BLaER1 treated with 17β-estradiol and CSF1 and Interleukin-3, amounts not matched to agents 10 nM and 100 nM (cell line): ENCODE measurements around the gene GORAB.

Experiments used
- H3K27ac ChIP-seq, 11 experiments: shearing (Covaris generic); formaldehyde crosslinking; 2 replicates each; pipeline ENCODE4 v1.8.1; 2022
- H3K27me3 ChIP-seq, 11 experiments: shearing (Covaris generic); formaldehyde crosslinking; 2 replicates each; pipeline ENCODE4 v1.8.1; 2022
- H3K36me3 ChIP-seq, 11 experiments: shearing (Covaris generic); formaldehyde crosslinking; 2 replicates each; pipeline ENCODE4 v1.8.1; 2022
- H3K4me1 ChIP-seq, 10 experiments: shearing (Covaris generic); formaldehyde crosslinking; 2 replicates each; pipeline ENCODE4 v1.8.1; 2022
- H3K4me2 ChIP-seq, 11 experiments: shearing (Covaris generic); formaldehyde crosslinking; 2 replicates each; pipeline ENCODE4 v1.8.1; 2022
- H3K4me3 ChIP-seq, 10 experiments: shearing (Covaris generic); formaldehyde crosslinking; 2 replicates each; pipeline ENCODE4 v1.8.1; 2022
- H3K9ac ChIP-seq, 11 experiments: shearing (Covaris generic); formaldehyde crosslinking; 2 replicates each; pipeline ENCODE4 v1.8.1; 2022
- H3K9me3 ChIP-seq, 11 experiments: shearing (Covaris generic); formaldehyde crosslinking; replicated peaks in 1 of 11; 2 replicates each; pipeline ENCODE4 v1.8.1; 2022
- H4K20me1 ChIP-seq, 11 experiments: shearing (Covaris generic); formaldehyde crosslinking; 2 replicates each; pipeline ENCODE4 v1.8.1; 2022
- Cebpa-rat ChIP-seq, 11 experiments: shearing (Covaris generic); IDR thresholded peaks; 2 replicates each; pipeline ENCODE4 v1.8.1; 2022

GORAB gene

DNA sequence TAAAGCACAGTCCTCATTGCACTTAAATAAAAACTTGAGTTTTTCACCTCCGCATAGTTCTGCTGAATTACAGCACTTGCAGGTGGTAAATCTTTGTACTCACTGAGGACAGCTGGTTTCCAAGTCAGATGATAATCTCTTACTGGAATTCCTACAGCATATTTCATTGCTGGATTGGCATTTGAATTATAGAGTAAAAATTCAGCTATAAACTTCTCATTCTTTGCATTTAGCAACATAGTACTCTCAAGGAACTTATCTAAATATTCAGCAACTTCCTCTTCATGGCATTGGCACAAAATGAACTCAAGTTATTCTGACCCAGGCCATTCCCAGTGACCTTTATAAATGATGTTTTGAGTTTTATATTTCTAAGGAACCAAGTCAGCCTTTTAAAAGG is 23.4 kb downstream of the GORAB start:
- Histone ChIP-seq H3K9me3 (peaks cover 7 to 42% (median 19%) of the 10 kb centered on the region in 11 experiments; a peak in 15 of 22 replicates), H3K4me1 (0 out of 20 replicates have a peak, but pooled peaks cover 0 to 4% (median 0%) of the 10 kb centered on the region in 10 experiments), H3K4me3 (no peak overlapping the region), H3K9ac (no peak overlapping the region), H4K20me1 (no peaks in the 10 kb centered on the region), H3K36me3 (peaks cover 25 to 60% (median 37%) of the 10 kb centered on the region in 11 experiments), H3K27ac (no peak overlapping the region), H3K4me2 (no peak overlapping the region; a peak in 1 of 22 replicates), H3K27me3 (no peaks in the 10 kb centered on the region)
- no peak for TF ChIP-seq Cebpa-rat (IDR thresholded peaks at IDR 0.05)

- Histone ChIP-seq H3K36me3 (peaks cover 11 to 45% (median 21%) of the 10 kb centered on the region in 11 experiments), H4K20me1 (no peaks in the 10 kb centered on the region), H3K4me3 (no peak overlapping the region), H3K4me1 (peaks cover 0 to 5% (median 0%) of the 10 kb centered on the region in 10 experiments; a peak in 8 of 20 replicates), H3K27me3 (no peaks in the 10 kb centered on the region), H3K9me3 (peaks cover 7 to 57% (median 27%) of the 10 kb centered on the region in 11 experiments; a peak in 16 of 22 replicates), H3K9ac (no peak overlapping the region), H3K27ac (no peak overlapping the region), H3K4me2 (no peak overlapping the region)
- no peak for TF ChIP-seq Cebpa-rat (IDR thresholded peaks at IDR 0.05)
Observed at GRCh38 chr1:170556917-170557316, 25.0 kb downstream of the GORAB start.

DNA sequence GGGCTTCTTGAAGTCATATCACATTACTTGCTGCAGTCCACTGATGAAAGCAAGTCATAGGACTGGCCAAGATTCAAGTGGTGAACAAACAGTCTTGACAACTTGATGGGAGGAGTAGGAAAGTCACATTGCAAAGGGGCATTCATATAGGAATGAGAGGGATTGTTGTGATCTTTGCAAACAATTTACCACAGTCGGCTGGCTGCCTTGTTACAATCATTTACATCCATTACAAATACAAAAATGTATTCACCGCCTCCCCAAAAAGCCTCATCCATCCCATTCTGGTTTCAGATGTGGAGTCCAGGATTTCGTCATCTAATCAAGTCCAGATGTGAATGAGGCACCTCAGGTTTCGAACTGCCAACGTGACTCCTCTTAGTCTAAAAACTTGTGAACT is 26.8 kb downstream of the GORAB start:
- H3K4me3 ChIP-seq: no peak overlapping the region
- no peak overlapping the region for H3K27ac ChIP-seq
- peaks cover 14 to 23% (median 17%) of the 10 kb centered on the region in 10 experiments for H3K4me1 ChIP-seq
- peaks cover 0 to 32% (median 10%) of the 10 kb centered on the region in 11 experiments; a peak in 14 of 22 replicates for H3K36me3 ChIP-seq
- TF ChIP-seq Cebpa-rat (IDR thresholded peaks at IDR 0.05): no peak
- H3K9me3 ChIP-seq: peaks cover 7 to 58% (median 27%) of the 10 kb centered on the region in 11 experiments; a peak in 16 of 22 replicates
- H3K9ac ChIP-seq: no peak overlapping the region
- no peak overlapping the region for H3K4me2 ChIP-seq
- no peaks in the 10 kb centered on the region for H4K20me1 ChIP-seq
- H3K27me3 ChIP-seq: no peaks in the 10 kb centered on the region

DNA sequence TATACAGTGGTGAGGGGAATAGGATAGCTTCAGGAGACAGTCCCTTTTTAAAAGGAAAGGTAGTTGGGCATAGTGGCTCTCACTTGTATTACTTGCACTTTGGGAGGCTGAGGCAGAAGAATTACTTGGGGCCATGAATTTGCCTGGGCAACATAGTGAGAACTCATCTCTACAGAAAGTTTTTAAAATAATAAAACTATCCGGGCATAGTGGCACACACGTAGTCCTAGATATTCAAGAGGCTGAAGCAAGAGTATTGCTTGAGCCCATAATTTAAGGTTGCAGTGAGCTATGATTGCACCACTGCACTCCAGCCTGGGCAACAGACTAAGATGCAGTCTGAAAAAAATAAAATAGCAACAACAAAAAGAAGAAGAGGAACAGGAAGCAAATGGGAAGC is 27.2 kb downstream of the GORAB start:
- peaks cover 14 to 27% (median 20%) of the 10 kb centered on the region in 10 experiments for H3K4me1 ChIP-seq
- H3K4me3 ChIP-seq: no peak overlapping the region
- H3K4me2 ChIP-seq: no peak overlapping the region
- no peaks in the 10 kb centered on the region for H3K27me3 ChIP-seq
- no peak overlapping the region for H3K9ac ChIP-seq
- peaks cover 7 to 58% (median 27%) of the 10 kb centered on the region in 11 experiments; a peak in 16 of 22 replicates for H3K9me3 ChIP-seq
- no peak for TF ChIP-seq Cebpa-rat (IDR thresholded peaks at IDR 0.05)
- peaks cover 0 to 28% (median 7%) of the 10 kb centered on the region in 11 experiments; a peak in 14 of 22 replicates for H3K36me3 ChIP-seq
- H3K27ac ChIP-seq: no peak overlapping the region
- no peaks in the 10 kb centered on the region for H4K20me1 ChIP-seq

GRCh38 chr1:170560681-170561285 is 28.8 kb downstream of the GORAB start:
- Histone ChIP-seq H3K36me3 (peaks cover 0 to 20% (median 0%) of the 10 kb centered on the region in 11 experiments; a peak in 2 of 22 replicates), H3K27ac (no peak overlapping the region), H3K9me3 (peaks cover 7 to 58% (median 27%) of the 10 kb centered on the region in 11 experiments; a peak in 16 of 22 replicates), H3K4me3 (no peak overlapping the region), H3K27me3 (no peaks in the 10 kb centered on the region), H3K4me2 (no peak overlapping the region), H3K9ac (no peak overlapping the region), H4K20me1 (no peaks in the 10 kb centered on the region), H3K4me1 (peaks cover 14 to 34% (median 20%) of the 10 kb centered on the region in 10 experiments)
- no peak for TF ChIP-seq Cebpa-rat (IDR thresholded peaks at IDR 0.05)

GRCh38 chr1:170562646-170563338 is 30.8 kb downstream of the GORAB start:
- H3K36me3 ChIP-seq: peaks cover 0 to 19% (median 0%) of the 10 kb centered on the region in 11 experiments; a peak in 1 of 22 replicates
- H3K4me2 ChIP-seq: peak overlapping the region; percentile 59 to 92 (median 76)
- peak overlapping the region; percentile 48 to 75 (median 68) for H3K9ac ChIP-seq
- peak overlapping the region; percentile 63 to 89 (median 84) for H3K27ac ChIP-seq
- no peak for TF ChIP-seq Cebpa-rat (IDR thresholded peaks at IDR 0.05)
- H3K4me3 ChIP-seq: peak overlapping the region in 5 of 10 experiments; percentile 1 to 43 (median 9); a peak in 2 of 20 replicates
- H3K4me1 ChIP-seq: peaks cover 14 to 34% (median 20%) of the 10 kb centered on the region in 10 experiments
- no peaks in the 10 kb centered on the region for H3K27me3 ChIP-seq
- H3K9me3 ChIP-seq: peaks cover 7 to 46% (median 27%) of the 10 kb centered on the region in 11 experiments; a peak in 16 of 22 replicates
- H4K20me1 ChIP-seq: no peaks in the 10 kb centered on the region

DNA sequence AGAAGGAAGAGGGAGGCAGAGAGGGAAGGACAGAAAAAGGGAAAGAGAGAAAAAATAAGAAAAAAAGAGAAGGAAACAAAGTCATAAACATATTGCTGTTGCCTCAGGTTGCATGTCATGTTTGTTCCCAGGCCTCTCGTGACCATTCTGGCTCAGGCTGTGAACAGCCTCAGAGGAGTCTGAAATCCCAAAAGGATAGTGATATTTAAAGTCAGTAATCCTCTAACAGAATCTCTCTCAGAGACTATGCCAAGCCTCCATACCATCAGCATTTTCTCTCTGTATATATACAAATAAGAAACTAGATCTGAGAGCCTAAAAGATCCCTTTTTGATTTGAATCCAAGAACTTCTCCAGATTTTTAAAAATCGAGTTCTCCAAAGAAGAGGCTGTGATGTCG is 35.2 kb downstream of the GORAB start:
- Histone ChIP-seq H3K27me3 (no peaks in the 10 kb centered on the region), H4K20me1 (no peaks in the 10 kb centered on the region), H3K4me3 (no peak overlapping the region), H3K9ac (no peak overlapping the region), H3K9me3 (peaks cover 0 to 15% (median 0%) of the 10 kb centered on the region in 11 experiments; a peak in 2 of 22 replicates), H3K4me1 (peaks cover 14 to 26% (median 17%) of the 10 kb centered on the region in 10 experiments), H3K4me2 (peak overlapping the region in 1 of 11 experiments; percentile 27; a peak in 1 of 22 replicates), H3K27ac (no peak overlapping the region), H3K36me3 (no peaks in the 10 kb centered on the region)
- no peak for TF ChIP-seq Cebpa-rat (IDR thresholded peaks at IDR 0.05)

GRCh38 chr1:170568197-170568596 is 36.2 kb downstream of the GORAB start:
- no peaks in the 10 kb centered on the region for H4K20me1 ChIP-seq
- H3K9me3 ChIP-seq: peaks cover 0 to 22% (median 0%) of the 10 kb centered on the region in 11 experiments; a peak in 2 of 22 replicates
- H3K36me3 ChIP-seq: no peaks in the 10 kb centered on the region
- no peaks in the 10 kb centered on the region for H3K27me3 ChIP-seq
- H3K4me3 ChIP-seq: no peak overlapping the region
- no peak overlapping the region for H3K4me2 ChIP-seq
- H3K4me1 ChIP-seq: peaks cover 5 to 16% (median 7%) of the 10 kb centered on the region in 10 experiments
- no peak overlapping the region for H3K9ac ChIP-seq
- no peak for TF ChIP-seq Cebpa-rat (IDR thresholded peaks at IDR 0.05)
- H3K27ac ChIP-seq: no peak overlapping the region

- peaks cover 0 to 34% (median 0%) of the 10 kb centered on the region in 10 experiments; a peak in 5 of 20 replicates for H3K4me1 ChIP-seq
- H4K20me1 ChIP-seq: no peaks in the 10 kb centered on the region
- no peak overlapping the region for H3K4me2 ChIP-seq
- no peak overlapping the region for H3K4me3 ChIP-seq
- no peak for TF ChIP-seq Cebpa-rat (IDR thresholded peaks at IDR 0.05)
- peaks cover 0 to 22% (median 0%) of the 10 kb centered on the region in 11 experiments; a peak in 2 of 22 replicates for H3K9me3 ChIP-seq
- H3K27me3 ChIP-seq: no peaks in the 10 kb centered on the region
- H3K9ac ChIP-seq: no peak overlapping the region
- no peak overlapping the region for H3K27ac ChIP-seq
- no peaks in the 10 kb centered on the region for H3K36me3 ChIP-seq
Observed at GRCh38 chr1:170576980-170577379, 45.0 kb downstream of the GORAB start.
